CD4-positive, alpha-beta memory T cell (primary cell): ENCODE data around the gene NAA25. TPM values are rescaled to one million over a fixed set of nuclear protein-coding genes. Genes with fewer than 3 reads are reported as not detected.

Experiments
- CTCF ChIA-PET: fragments of 350-600 bp; sonication (Branson Sonifier 250); formaldehyde crosslinking; loops from one replicate; lab custom pipeline; 2021; ENCODE audit warnings: inconsistent platforms; ENCODE audit not compliant: partially characterized antibody; lab: Charles Lee
- POLR2A ChIA-PET: fragments of 350-600 bp; sonication (Branson Sonifier 250); formaldehyde crosslinking; loops from one replicate; lab custom pipeline; 2021; ENCODE audit not compliant: partially characterized antibody; lab: Charles Lee
- DNase-seq, 5 donors: peaks; one replicate each; pipeline versions ENCODE4 v3.0.0 to v3.0.0-alpha.2; 2020 to 2022; ENCODE audit warnings: mixed read lengths in 1 of 5
- H3K27ac ChIP-seq: one replicate; pipeline ENCODE4 v1.7.0; 2013; ENCODE audit warnings: low read depth, low read length
- H3K27me3 ChIP-seq: 2 replicates; pipeline ENCODE4 v1.7.0; 2013; ENCODE audit warnings: mild to moderate bottlenecking, low read length, moderate library complexity; ENCODE audit not compliant: insufficient read depth
- H3K36me3 ChIP-seq: 2 replicates; pipeline ENCODE4 v1.7.0; 2013; ENCODE audit warnings: mild to moderate bottlenecking, low read length, moderate library complexity; ENCODE audit not compliant: insufficient read depth
- H3K4me1 ChIP-seq: 2 replicates; pipeline ENCODE4 v1.7.0; 2013; ENCODE audit warnings: mild to moderate bottlenecking, low read length, moderate library complexity; ENCODE audit not compliant: insufficient read depth
- H3K4me3 ChIP-seq, 2 donors: one replicate each; pipeline ENCODE4 v1.7.0; 2013; ENCODE audit warnings: low read length in 2 of 2, mild to moderate bottlenecking in 1 of 2
- H3K9me3 ChIP-seq, 2 donors: one replicate each; pipeline ENCODE4 v1.7.0; 2013; ENCODE audit warnings: low read length in 2 of 2, control low read depth in 1 of 2; ENCODE audit not compliant: control insufficient read depth in 1 of 2
- H3K27ac Mint-ChIP-seq, 7 donors: one replicate each; pipeline ENCODE4 v1.8.0; 2020 to 2021; ENCODE audit warnings: mixed read lengths in 7 of 7, mild to moderate bottlenecking in 6 of 7, inconsistent platforms in 3 of 7, moderate library complexity in 3 of 7
- H3K27me3 Mint-ChIP-seq, 2 donors: one replicate each; pipeline ENCODE4 v1.8.0; 2020 to 2021; ENCODE audit warnings: mixed read lengths in 2 of 2
- H3K36me3 Mint-ChIP-seq, 2 donors: one replicate each; pipeline ENCODE4 v1.8.0; 2020 to 2021; ENCODE audit warnings: mixed read lengths in 2 of 2, inconsistent platforms in 1 of 2, mild to moderate bottlenecking in 1 of 2
- H3K4me1 Mint-ChIP-seq, 4 donors: one replicate each; pipeline ENCODE4 v1.8.0; 2020 to 2021; ENCODE audit warnings: mixed read lengths in 4 of 4, mild to moderate bottlenecking in 1 of 4
- H3K4me3 Mint-ChIP-seq, 8 donors: one replicate each; pipeline ENCODE4 v1.8.0; 2020 to 2021; ENCODE audit warnings: mixed read lengths in 8 of 8, mild to moderate bottlenecking in 7 of 8, moderate library complexity in 6 of 8, inconsistent platforms in 3 of 8
- H3K9me3 Mint-ChIP-seq, 8 donors: one replicate each; pipeline ENCODE4 v1.8.0; 2020 to 2021; ENCODE audit warnings: mixed read lengths in 8 of 8, mild to moderate bottlenecking in 5 of 8, inconsistent platforms in 3 of 8, moderate library complexity in 1 of 8
- intact Hi-C: fragments of 100-400 bp; cut with micrococcal nuclease; formaldehyde crosslinking; loops from one replicate; pipeline ENCODE4 v1.15.1; 2023
- polyA plus RNA-seq, 2 donors: library from polyadenylated mRNA; unstranded; fragments of 300-500 nt; fragmentation: Illumina TruSeq; gene quantifications; one replicate each; pipeline ENCODE4 v1.2.3, GENCODE V29; 2021
- total RNA-seq, 2 experiments: library from RNA; stranded (reverse); gene quantifications; one replicate each; pipeline ENCODE4 v1.2.3, GENCODE V29; 2021

Gene NAA25
- total and polyA plus RNA-seq, 4 experiments from 2014 or later: 8.5 to 35.3 (median 21.9) TPM

DNA sequence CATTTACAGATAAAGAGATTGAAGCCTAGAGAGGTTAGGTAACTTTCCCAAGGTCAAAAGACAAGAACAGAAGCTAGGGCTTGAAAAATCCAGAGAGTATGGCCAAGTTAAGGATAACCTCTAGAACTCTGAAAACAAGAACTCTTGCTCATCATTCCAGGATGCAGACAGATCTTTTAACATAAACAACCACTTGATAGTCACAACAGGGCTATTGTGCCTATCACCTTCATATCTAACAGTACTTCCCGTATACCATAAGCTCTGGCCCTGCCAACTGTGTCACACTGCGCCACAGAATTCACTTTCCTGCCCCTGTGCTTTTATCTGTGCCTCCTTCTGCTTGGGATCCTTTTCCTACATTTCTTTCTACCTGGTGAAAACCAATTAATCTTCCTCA lies 77.1 kb downstream of the NAA25 start:
- Histone ChIP-seq H3K4me3 (no peak overlapping the region), H3K4me1 (peaks cover 4% of the 10 kb centered on the region), H3K27ac (no peak overlapping the region), H3K9me3 (no peaks in the 10 kb centered on the region), H3K27me3 (no peaks in the 10 kb centered on the region), H3K36me3 (peaks cover 34% of the 10 kb centered on the region)
- intact Hi-C loops: no loop called here
- Mint-ChIP-seq H3K27me3 (no peaks in the 10 kb centered on the region), H3K9me3 (no peaks in the 10 kb centered on the region), H3K4me3 (no peak overlapping the region), H3K4me1 (peaks cover 0 to 6% (median 5%) of the 10 kb centered on the region in 4 donors), H3K27ac (peak overlapping the region in 5 of 7 donors; percentile 0 to 89 (median 37)), H3K36me3 (peaks cover 30 to 65% of the 10 kb centered on the region in 2 donors)
- DNase-seq: no peak
- ChIA-PET POLR2A (interaction anchor here (0.6 to 1.6 kb wide), 2 partner anchors 17 to 50 kb away, joined by 3 to 4 read pairs; no protein-coding TSS in a partner anchor), CTCF (interaction anchor here (1.2 to 1.6 kb wide), 2 partner anchors 86 to 87 kb away, joined by 4 to 6 read pairs; no protein-coding TSS in a partner anchor)

DNA sequence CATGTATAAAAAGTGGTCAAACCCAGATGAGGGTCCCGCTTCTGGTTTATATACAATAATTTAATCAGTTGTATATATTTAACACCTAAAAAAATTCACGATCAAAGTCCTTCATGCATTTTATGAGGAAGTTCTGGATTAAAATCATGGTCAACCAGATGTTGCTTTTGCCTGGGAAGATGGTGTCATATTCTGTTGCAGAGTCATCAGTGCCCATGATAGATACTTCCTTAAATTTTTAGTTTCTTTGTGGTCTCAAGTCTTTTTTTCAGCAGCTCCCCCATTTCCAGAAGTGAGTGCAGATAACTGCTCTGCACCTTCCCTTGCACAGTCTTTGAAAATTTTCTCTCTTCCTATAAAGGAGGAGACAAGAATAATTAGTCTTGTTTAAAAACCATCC lies 79.3 kb downstream of the NAA25 start:
- intact Hi-C loops: no loop called here
- Histone ChIP-seq H3K27ac (no peak overlapping the region), H3K4me3 (no peak overlapping the region), H3K9me3 (no peaks in the 10 kb centered on the region), H3K4me1 (peaks cover 15% of the 10 kb centered on the region), H3K36me3 (peaks cover 25% of the 10 kb centered on the region), H3K27me3 (no peaks in the 10 kb centered on the region)
- no peak overlapping the region for H3K4me3 Mint-ChIP-seq
- ChIA-PET POLR2A (interaction anchor here (0.8 to 6.9 kb wide), 2 partner anchors 16 to 21 kb away, joined by 3 to 33 read pairs; partner anchors contain the start of genes ERP29 and TMEM116), CTCF (interaction anchor here (1.2 kb wide), 1 partner anchor 15 kb away, joined by 4 read pairs; no protein-coding TSS in a partner anchor)
- no peaks in the 10 kb centered on the region for H3K9me3 Mint-ChIP-seq
- peaks cover 7 to 18% (median 13%) of the 10 kb centered on the region in 4 donors for H3K4me1 Mint-ChIP-seq
- peaks cover 30 to 66% of the 10 kb centered on the region in 2 donors for H3K36me3 Mint-ChIP-seq
- no peaks in the 10 kb centered on the region for H3K27me3 Mint-ChIP-seq
- peak overlapping the region in 1 of 7 donors; percentile 73 for H3K27ac Mint-ChIP-seq
- DNase-seq: no peak

DNA sequence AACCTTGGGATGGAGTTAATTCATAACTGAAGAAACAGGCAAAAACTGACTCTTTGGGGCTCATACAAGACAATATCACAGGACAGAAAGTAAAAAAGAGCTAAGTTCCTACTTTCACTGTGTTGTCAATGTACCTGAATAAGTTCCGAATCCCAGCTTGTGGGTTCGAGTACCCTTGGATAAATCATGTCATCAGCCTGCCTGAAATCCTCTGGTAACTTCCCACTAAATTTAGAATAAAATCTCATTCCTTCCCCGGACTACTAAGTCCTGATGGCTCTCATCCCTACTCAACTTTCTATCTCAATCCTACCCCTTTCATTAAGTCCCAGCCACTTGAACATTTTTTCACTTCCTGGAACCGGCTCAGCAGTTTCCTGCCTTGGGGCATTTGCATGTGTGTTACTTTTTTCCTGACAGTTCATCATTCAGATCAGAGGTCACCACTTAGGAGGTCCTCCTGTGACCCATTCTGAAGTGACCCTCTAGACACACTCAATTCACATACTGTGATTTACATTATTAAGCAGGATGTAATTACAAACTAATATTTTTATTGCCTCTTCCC lies 82.7 kb downstream of the NAA25 start:
- Histone ChIP-seq H3K9me3 (no peaks in the 10 kb centered on the region), H3K36me3 (peaks cover 36% of the 10 kb centered on the region), H3K27me3 (no peaks in the 10 kb centered on the region), H3K4me3 (no peak overlapping the region), H3K4me1 (peaks cover 15% of the 10 kb centered on the region), H3K27ac (no peak overlapping the region)
- ChIA-PET CTCF (interaction anchor here (1.7 kb wide), 1 partner anchor 82 kb away, joined by 6 read pairs; no protein-coding TSS in a partner anchor), POLR2A (interaction anchor here (6.9 kb wide), 1 partner anchor 12 kb away, joined by 33 read pairs; the partner anchor contains the start of genes ERP29 and TMEM116)
- no peak overlapping the region for H3K4me3 Mint-ChIP-seq
- no peaks in the 10 kb centered on the region for H3K27me3 Mint-ChIP-seq
- DNase-seq: no peak
- peak overlapping the region; percentile 24 to 92 (median 68) for H3K27ac Mint-ChIP-seq
- intact Hi-C loops: no loop called here
- no peaks in the 10 kb centered on the region for H3K9me3 Mint-ChIP-seq
- H3K4me1 Mint-ChIP-seq: peaks cover 20 to 21% (median 21%) of the 10 kb centered on the region in 4 donors
- H3K36me3 Mint-ChIP-seq: peaks cover 25 to 72% of the 10 kb centered on the region in 2 donors

DNA sequence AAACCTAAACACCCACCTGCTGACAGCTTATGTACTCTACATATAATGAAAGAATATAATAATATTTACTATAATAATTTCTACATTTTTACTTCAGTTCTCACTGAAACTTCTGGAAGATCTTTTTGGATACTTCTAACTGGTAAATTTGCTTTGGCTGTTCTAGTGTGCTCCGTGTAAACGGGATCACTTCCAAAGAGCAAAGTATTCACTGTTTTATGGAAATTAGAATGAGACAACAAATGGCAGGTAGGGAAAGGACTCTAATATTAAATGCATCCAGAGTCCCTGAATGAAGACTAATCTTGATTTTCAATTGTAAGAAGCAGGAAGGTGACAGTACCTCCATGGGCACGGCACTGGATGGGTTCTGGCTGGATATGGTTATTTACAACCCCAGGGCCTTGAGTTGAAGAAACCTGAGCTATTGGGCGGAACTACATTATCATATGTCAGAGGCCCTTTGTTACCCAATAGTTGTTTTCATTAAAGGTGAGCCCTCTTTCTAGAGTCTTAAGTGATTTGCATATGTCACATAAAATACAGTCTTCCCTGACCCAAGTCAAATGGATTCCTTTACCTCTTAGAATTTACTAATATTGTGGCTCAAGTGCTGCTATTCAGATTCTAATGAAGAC lies 84.7 kb downstream of the NAA25 start:
- H3K9me3 Mint-ChIP-seq: no peaks in the 10 kb centered on the region
- H3K4me3 Mint-ChIP-seq: no peak overlapping the region
- no peak overlapping the region for H3K27ac ChIP-seq
- H3K27me3 ChIP-seq: no peaks in the 10 kb centered on the region
- no peak for DNase-seq
- peaks cover 26 to 76% of the 10 kb centered on the region in 2 donors for H3K36me3 Mint-ChIP-seq
- ChIA-PET POLR2A (interaction anchor here (1.4 to 6.9 kb wide), 4 partner anchors 10 to 102 kb away, joined by 4 to 33 read pairs (median 4); partner anchors contain the start of genes ERP29, TMEM116 and TRAFD1), CTCF (interaction anchor here (0.6 to 3.4 kb wide), 4 partner anchors 10 to 80 kb away, joined by 3 to 16 read pairs (median 6); partner anchors contain the start of genes ERP29 and TMEM116)
- H3K27me3 Mint-ChIP-seq: no peaks in the 10 kb centered on the region
- intact Hi-C loops: no loop called here
- H3K4me1 Mint-ChIP-seq: peaks cover 26 to 38% (median 34%) of the 10 kb centered on the region in 4 donors
- peaks cover 31% of the 10 kb centered on the region for H3K4me1 ChIP-seq
- H3K27ac Mint-ChIP-seq: peak overlapping the region in 4 of 7 donors; percentile 8 to 41 (median 28)
- H3K4me3 ChIP-seq: no peak overlapping the region
- H3K36me3 ChIP-seq: peaks cover 42% of the 10 kb centered on the region
- H3K9me3 ChIP-seq: no peaks in the 10 kb centered on the region

DNA sequence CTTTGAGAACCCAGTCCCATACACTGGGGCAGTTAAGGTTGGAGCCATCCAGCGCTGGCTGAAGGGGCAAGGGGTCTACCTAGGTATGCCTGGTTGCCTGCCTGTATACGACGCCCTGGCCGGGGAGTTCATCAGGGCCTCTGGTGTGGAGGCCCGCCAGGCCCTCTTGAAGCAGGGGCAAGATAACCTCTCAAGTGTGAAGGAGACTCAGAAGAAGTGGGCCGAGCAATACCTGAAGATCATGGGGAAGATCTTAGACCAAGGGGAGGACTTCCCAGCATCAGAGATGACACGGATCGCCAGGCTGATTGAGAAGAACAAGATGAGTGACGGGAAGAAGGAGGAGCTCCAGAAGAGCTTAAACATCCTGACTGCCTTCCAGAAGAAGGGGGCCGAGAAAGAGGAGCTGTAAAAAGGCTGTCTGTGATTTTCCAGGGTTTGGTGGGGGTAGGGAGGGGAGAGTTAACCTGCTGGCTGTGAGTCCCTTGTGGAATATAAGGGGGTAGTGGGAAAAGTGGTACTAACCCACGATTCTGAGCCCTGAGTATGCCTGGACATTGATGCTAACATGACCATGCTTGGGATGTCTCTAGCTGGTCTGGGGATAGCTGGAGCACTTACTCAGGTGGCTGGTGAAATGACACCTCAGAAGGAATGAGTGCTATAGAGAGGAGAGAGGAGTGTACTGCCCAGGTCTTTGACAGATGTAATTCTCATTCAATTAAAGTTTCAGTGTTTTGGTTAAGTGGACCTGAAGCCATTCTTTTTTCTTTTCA lies 86.2 kb downstream of the NAA25 start:
- Histone ChIP-seq H3K4me1 (peaks cover 44% of the 10 kb centered on the region), H3K9me3 (no peaks in the 10 kb centered on the region), H3K27ac (no peak overlapping the region), H3K27me3 (no peaks in the 10 kb centered on the region), H3K36me3 (peaks cover 50% of the 10 kb centered on the region), H3K4me3 (no peak overlapping the region)
- no peak for DNase-seq
- Mint-ChIP-seq H3K9me3 (no peaks in the 10 kb centered on the region), H3K4me3 (no peak overlapping the region), H3K4me1 (peaks cover 30 to 50% (median 41%) of the 10 kb centered on the region in 4 donors), H3K27ac (peak overlapping the region; percentile 39 to 82 (median 72)), H3K27me3 (no peaks in the 10 kb centered on the region), H3K36me3 (peaks cover 33 to 75% of the 10 kb centered on the region in 2 donors)
- POLR2A ChIA-PET: interaction anchor here (1.4 to 6.9 kb wide), 3 partner anchors 9 to 29 kb away, joined by 4 to 33 read pairs (median 7); partner anchors contain the start of genes ERP29 and TMEM116
- CTCF ChIA-PET: interaction anchor here (1.2 to 3.4 kb wide), 4 partner anchors 8 to 78 kb away, joined by 3 to 17 read pairs (median 10); partner anchors contain the start of genes ERP29 and TMEM116
- intact Hi-C loops: no loop called here

DNA sequence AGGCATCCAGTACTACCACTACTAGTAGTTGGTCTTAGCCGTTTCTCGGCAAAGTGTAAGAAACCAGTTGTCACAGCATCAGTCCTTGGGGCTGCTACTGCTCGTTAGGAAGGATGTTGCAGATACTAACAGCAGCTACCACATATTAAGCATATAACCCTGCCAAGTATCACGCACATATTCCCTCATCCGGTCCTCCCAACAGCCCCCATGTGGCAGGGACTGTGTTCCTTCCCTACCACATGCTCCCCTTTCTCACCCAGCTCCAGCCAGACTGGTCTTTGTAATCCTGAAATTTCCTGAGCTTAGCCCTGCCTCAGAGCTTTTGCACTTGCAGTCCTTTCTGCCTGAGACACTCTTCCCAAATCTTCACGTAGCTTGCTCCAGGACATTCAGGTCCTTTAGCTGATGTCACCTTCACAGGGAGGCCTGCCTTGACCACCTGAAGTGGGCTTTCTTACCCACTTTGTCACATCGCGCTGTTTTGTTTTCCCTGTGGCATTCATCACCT lies 87.6 kb downstream of the NAA25 start:
- H3K4me1 Mint-ChIP-seq: peaks cover 36 to 57% (median 45%) of the 10 kb centered on the region in 4 donors
- peaks cover 39 to 79% of the 10 kb centered on the region in 2 donors for H3K36me3 Mint-ChIP-seq
- peak overlapping the region; percentile 32 to 88 (median 61) for H3K27ac Mint-ChIP-seq

More for the DNA sequence above, 87.6 kb downstream of the NAA25 start:
- Histone ChIP-seq H3K9me3 (no peaks in the 10 kb centered on the region), H3K27ac (no peak overlapping the region), H3K4me3 (no peak overlapping the region), H3K36me3 (peaks cover 55% of the 10 kb centered on the region), H3K27me3 (no peaks in the 10 kb centered on the region), H3K4me1 (peaks cover 48% of the 10 kb centered on the region)
- ChIA-PET POLR2A (interaction anchor here (0.5 to 1.6 kb wide), 5 partner anchors 8 to 104 kb away, joined by 3 to 7 read pairs (median 5); partner anchors contain the start of genes ERP29, TMEM116 and TRAFD1), CTCF (interaction anchor here (0.9 to 3.4 kb wide), 4 partner anchors 7 to 76 kb away, joined by 3 to 17 read pairs (median 10); partner anchors contain the start of genes ERP29 and TMEM116)
- Mint-ChIP-seq H3K27me3 (no peaks in the 10 kb centered on the region), H3K4me3 (no peak overlapping the region), H3K9me3 (peaks cover 0 to 2% (median 0%) of the 10 kb centered on the region in 8 donors)
- no peak for DNase-seq
- intact Hi-C loops: no loop called here
